ENCODE measurements around the gene MRPL38. TPM values are rescaled to one million over a fixed set of nuclear protein-coding genes. Genes with fewer than 3 reads are reported as not detected.

Gene MRPL38
- total RNA-seq, 1 experiment from 2014 or later, result 219 TPM

DNA sequence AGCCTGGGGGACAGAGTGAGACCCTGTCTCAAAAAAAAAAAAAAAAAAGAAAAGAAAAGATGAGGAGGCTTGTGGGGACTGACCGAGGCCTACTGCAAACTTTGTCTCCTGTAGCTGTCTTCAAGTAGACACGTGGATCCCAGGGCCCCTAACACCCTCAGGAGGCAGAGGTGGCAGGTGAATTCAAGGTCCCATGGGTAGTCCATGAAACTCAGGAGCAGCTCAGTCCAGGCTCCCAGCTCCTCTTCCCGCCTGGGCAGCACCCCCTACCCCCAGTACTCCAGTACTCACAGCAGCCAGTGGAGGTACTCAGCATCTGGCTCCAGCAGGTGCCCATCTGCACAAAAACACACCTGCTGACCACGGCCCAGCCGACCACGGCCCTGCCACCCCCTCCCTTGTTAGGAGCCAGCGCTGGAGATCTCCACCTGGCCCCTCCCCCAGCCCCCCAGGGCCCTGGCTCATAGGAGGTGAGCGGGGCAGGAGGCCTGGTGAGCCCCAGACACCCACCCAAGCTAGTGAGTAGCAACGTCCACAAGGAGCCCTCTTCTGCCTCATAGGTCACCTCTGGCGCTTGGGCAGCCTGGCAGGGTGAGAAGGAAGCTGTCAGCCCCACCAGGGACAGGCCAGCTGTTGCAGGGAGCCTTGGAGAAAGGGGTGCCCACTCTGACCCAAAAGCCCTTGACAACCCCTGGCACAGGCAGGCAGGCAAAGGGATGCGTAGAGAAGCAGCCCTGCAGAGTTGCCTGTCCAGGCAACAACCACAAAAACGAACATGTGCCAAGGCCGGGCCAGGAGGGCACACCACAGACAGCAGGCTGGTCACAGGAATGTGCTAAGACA lies 3.8 kb downstream of the MRPL38 start:
- POLR2A ChIA-PET, result no interaction called here
- Histone ChIP-seq H3K9ac (ENCODE audit: low read length) (no peak overlapping the region), H3K4me1 (ENCODE audit: control insufficient read depth in 1 of 2, insufficient read depth in 2 of 2, low read length in 2 of 2) (peaks cover 18 to 28% of the 10 kb centered on the region in 2 experiments), H3K9me3 (ENCODE audit: control insufficient read depth in 1 of 2, insufficient read depth in 1 of 2, low read depth in 1 of 2, low read length in 2 of 2) (no peaks in the 10 kb centered on the region), H3K9me2 (ENCODE audit: insufficient read depth) (no peaks in the 10 kb centered on the region), H3K27ac (ENCODE audit: low read depth, low read length) (no peak overlapping the region; the same call in 1 of the 2 replicates), H3K27me3 (ENCODE audit: insufficient read depth, low read length) (no peaks in the 10 kb centered on the region), H4K20me1 (ENCODE audit: insufficient read depth) (no peaks in the 10 kb centered on the region), H3K36me3 (ENCODE audit: control insufficient read depth in 1 of 2, insufficient read depth in 2 of 2, low read length in 2 of 2) (peaks cover 24 to 40% of the 10 kb centered on the region in 2 experiments), H3K4me2 (ENCODE audit: low read length) (no peak overlapping the region), H2AFZ (ENCODE audit: low read depth, low read length, poor library complexity, severe bottlenecking) (no peak overlapping the region), H3K4me3 (replicated peaks in 1 of 2; ENCODE audit: low read depth in 1 of 2, low read length in 2 of 2) (no peak overlapping the region), H3K79me2 (ENCODE audit: insufficient read depth, low read length) (peaks cover 33% of the 10 kb centered on the region)
- DNase-seq (ENCODE audit: low read depth, low spot score) (no peak), ATAC-seq (no peak)
- CTCF ChIA-PET, result no interaction called here
- no peak for TF ChIP-seq CEBPB (IDR thresholded peaks at IDR 0.05; ENCODE audit: low read depth)
- TF ChIP-seq SIN3A (IDR thresholded peaks at IDR 0.05; ENCODE audit: low read depth), result no peak
- TF ChIP-seq JUND (IDR thresholded peaks at IDR 0.05), result no peak
- TF ChIP-seq POLR2A (IDR thresholded peaks at IDR 0.05; ENCODE audit: borderline replicate concordance, extremely low read depth, insufficient read depth, insufficient read length), result no peak
- TF ChIP-seq ZFX (IDR thresholded peaks at IDR 0.05), result no peak
- TF ChIP-seq EGR1 (IDR thresholded peaks at IDR 0.05; ENCODE audit: low read depth), result no peak
- TF ChIP-seq YY1 (IDR thresholded peaks at IDR 0.05; ENCODE audit: extremely low read depth, insufficient replicate concordance, low read depth, low read length), result no peak
- no peak for TF ChIP-seq ZNF274 (IDR thresholded peaks at IDR 0.05; ENCODE audit: low read depth, low read length)
- TF ChIP-seq ELF1 (IDR thresholded peaks at IDR 0.05; ENCODE audit: borderline replicate concordance, low read depth), result no peak
- TF ChIP-seq, protein P1, sequence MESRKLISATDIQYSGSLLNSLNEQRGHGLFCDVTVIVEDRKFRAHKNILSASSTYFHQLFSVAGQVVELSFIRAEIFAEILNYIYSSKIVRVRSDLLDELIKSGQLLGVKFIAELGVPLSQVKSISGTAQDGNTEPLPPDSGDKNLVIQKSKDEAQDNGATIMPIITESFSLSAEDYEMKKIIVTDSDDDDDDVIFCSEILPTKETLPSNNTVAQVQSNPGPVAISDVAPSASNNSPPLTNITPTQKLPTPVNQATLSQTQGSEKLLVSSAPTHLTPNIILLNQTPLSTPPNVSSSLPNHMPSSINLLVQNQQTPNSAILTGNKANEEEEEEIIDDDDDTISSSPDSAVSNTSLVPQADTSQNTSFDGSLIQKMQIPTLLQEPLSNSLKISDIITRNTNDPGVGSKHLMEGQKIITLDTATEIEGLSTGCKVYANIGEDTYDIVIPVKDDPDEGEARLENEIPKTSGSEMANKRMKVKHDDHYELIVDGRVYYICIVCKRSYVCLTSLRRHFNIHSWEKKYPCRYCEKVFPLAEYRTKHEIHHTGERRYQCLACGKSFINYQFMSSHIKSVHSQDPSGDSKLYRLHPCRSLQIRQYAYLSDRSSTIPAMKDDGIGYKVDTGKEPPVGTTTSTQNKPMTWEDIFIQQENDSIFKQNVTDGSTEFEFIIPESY (IDR thresholded peaks at IDR 0.05; ENCODE audit: extremely low read depth, insufficient replicate concordance, low read length), result no peak
- TF ChIP-seq RAD21 (IDR thresholded peaks at IDR 0.05; ENCODE audit: low read depth), result no peak
- no peak for TF ChIP-seq FOSL1 (IDR thresholded peaks at IDR 0.05; ENCODE audit: low read depth)
- no peak for TF ChIP-seq SRF (IDR thresholded peaks at IDR 0.05; ENCODE audit: low read depth)
- TF ChIP-seq, protein P2, sequence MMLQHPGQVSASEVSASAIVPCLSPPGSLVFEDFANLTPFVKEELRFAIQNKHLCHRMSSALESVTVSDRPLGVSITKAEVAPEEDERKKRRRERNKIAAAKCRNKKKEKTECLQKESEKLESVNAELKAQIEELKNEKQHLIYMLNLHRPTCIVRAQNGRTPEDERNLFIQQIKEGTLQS (IDR thresholded peaks at IDR 0.05), result no peak
- no peak for TF ChIP-seq EZH2 (IDR thresholded peaks at IDR 0.05)
- TF ChIP-seq, protein P3, sequence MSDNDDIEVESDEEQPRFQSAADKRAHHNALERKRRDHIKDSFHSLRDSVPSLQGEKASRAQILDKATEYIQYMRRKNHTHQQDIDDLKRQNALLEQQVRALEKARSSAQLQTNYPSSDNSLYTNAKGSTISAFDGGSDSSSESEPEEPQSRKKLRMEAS (IDR thresholded peaks at IDR 0.05), result no peak
- no peak for TF ChIP-seq CBX3 (IDR thresholded peaks at IDR 0.05; ENCODE audit: low read depth)
- TF ChIP-seq, protein P4, sequence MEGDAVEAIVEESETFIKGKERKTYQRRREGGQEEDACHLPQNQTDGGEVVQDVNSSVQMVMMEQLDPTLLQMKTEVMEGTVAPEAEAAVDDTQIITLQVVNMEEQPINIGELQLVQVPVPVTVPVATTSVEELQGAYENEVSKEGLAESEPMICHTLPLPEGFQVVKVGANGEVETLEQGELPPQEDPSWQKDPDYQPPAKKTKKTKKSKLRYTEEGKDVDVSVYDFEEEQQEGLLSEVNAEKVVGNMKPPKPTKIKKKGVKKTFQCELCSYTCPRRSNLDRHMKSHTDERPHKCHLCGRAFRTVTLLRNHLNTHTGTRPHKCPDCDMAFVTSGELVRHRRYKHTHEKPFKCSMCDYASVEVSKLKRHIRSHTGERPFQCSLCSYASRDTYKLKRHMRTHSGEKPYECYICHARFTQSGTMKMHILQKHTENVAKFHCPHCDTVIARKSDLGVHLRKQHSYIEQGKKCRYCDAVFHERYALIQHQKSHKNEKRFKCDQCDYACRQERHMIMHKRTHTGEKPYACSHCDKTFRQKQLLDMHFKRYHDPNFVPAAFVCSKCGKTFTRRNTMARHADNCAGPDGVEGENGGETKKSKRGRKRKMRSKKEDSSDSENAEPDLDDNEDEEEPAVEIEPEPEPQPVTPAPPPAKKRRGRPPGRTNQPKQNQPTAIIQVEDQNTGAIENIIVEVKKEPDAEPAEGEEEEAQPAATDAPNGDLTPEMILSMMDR (IDR thresholded peaks at IDR 0.05 in 2 of 3, conservative IDR thresholded peaks at IDR 0.05 in 1 of 3; ENCODE audit: borderline replicate concordance in 1 of 3, insufficient read depth in 1 of 3, low read depth in 2 of 3, low read length in 2 of 3), result no peak
- intact Hi-C loops (cut with micrococcal nuclease), result loop anchor here (10.0 kb wide), 1 partner anchor 204 kb away; the partner anchor contains the start of gene EXOC7
- RAD21 ChIA-PET (ENCODE audit: low non-redundant PET in 1 of 2, low total read pairs in 2 of 2, uncharacterized antibody in 2 of 2, unreplicated experiment in 2 of 2), result no interaction called here
- BruUV-seq (replicated peaks), result no TSS peak
